Heart left ventricle (tissue), 16 donors: ENCODE results near the gene PTPRZ1. TPM values are rescaled to one million over a fixed set of nuclear protein-coding genes. Genes with fewer than 3 reads are reported as not detected.

ENCODE experiments used
- ATAC-seq, 4 donors: fragments of 200-7000 bp; cut with Tn5 transposase; one replicate each; pipeline ENCODE4 v1.9.1; 2020 to 2022; ENCODE audit warnings: moderate library complexity in 4 of 4, mild to moderate bottlenecking in 3 of 4, moderate number of reproducible peaks in 1 of 4
- DNase-seq, 5 donors: peaks; one replicate each; pipeline ENCODE4 v3.0.0-alpha.2; 2020
- H3K27ac ChIP-seq, 12 donors: fragments of 200-600 bp; sonication (generic) in 4 of 12; one replicate each; pipeline versions ENCODE4 v1.5.0 to v1.8.0; 2016 to 2022; ENCODE audit warnings: mild to moderate bottlenecking in 2 of 12
- H3K27me3 ChIP-seq, 9 donors: fragments of 200-600 bp; sonication (generic) in 2 of 9; one replicate each; pipeline versions ENCODE4 v1.5.1 to v1.8.0; 2016 to 2022; ENCODE audit warnings: mild to moderate bottlenecking in 3 of 9
- H3K36me3 ChIP-seq, 9 donors: fragments of 200-600 bp; sonication (generic) in 2 of 9; one replicate each; pipeline versions ENCODE4 v1.5.0 to v1.8.0; 2018 to 2022; ENCODE audit warnings: mild to moderate bottlenecking in 2 of 9
- H3K4me1 ChIP-seq, 12 donors: fragments of 200-600 bp; sonication (generic) in 4 of 12; one replicate each; pipeline versions ENCODE4 v1.5.0 to v1.8.0; 2016 to 2022; ENCODE audit warnings: mild to moderate bottlenecking in 3 of 12
- H3K4me3 ChIP-seq, 12 donors: fragments of 200-600 bp; sonication (generic) in 4 of 12; one replicate each; pipeline versions ENCODE4 v1.5.0 to v1.8.0; 2017 to 2022; ENCODE audit warnings: mild to moderate bottlenecking in 9 of 12, moderate library complexity in 4 of 12
- H3K9me3 ChIP-seq, 12 donors: fragments of 200-600 bp; sonication (generic) in 4 of 12; one replicate each; pipeline versions ENCODE4 v1.5.0 to v1.8.0; 2016 to 2022; ENCODE audit warnings: mild to moderate bottlenecking in 1 of 12
- POLR2A ChIP-seq, 2 donors: fragments of 450-650 bp; IDR thresholded peaks; one replicate each; pipeline ENCODE4 v1.6.1; 2017; ENCODE audit warnings: antibody characterized with exemption in 2 of 2, mild to moderate bottlenecking in 2 of 2, moderate library complexity in 2 of 2
- WGBS, 4 donors: extraction: QIAGEN DNeasy Blood & Tissue Kit in 2 of 4; methylation state at CpG; one replicate each; pipeline versions ENCODE4 v1.1.5 to v1.1.7; 2013 to 2018; 5-methylcytosine and 5-hydroxymethylcytosine counted together
- intact Hi-C, 10 donors: fragments of 100-400 bp; cut with DNase I; formaldehyde crosslinking; loops; one replicate each; pipeline versions ENCODE4 v1.11.1 to v1.14.2; 2022
- polyA plus RNA-seq, 2 donors: library from polyadenylated mRNA; stranded (reverse); fragments of 200-250 nt; gene quantifications; one replicate each; pipeline ENCODE4 v1.2.3, GENCODE V29; 2013
- total RNA-seq, 9 donors: library from RNA; depleted of rRNA in 2 of 9; stranded (reverse); fragments of >200 nt in 2 of 9; fragmentation: NEBNext Ultra II Directional in 3 of 9; extraction: Animal tissue kit (Norgen Biotek cat#: 25700) in 3 of 9; gene quantifications; one replicate each; pipeline versions ENCODE4 v1.1.0 to v1.2.4, GENCODE V29; 2016 to 2023
- TF ChIP-seq, protein P1 (sequence below), 12 donors: fragments of 200-600 bp; sonication (generic) in 4 of 12; IDR thresholded peaks; one replicate each; pipeline versions ENCODE4 v1.5.0 to v1.8.0; 2018 to 2022; ENCODE audit warnings: antibody characterized with exemption in 12 of 12, mild to moderate bottlenecking in 5 of 12
- donor health status: ischemic (EF 13 %, LVEDD 7.1; RV severe dilation, severe dysfunction).
- donor health status: healthy with polysubstance abuse.
- donor health status: DM: no; HTN: yes; CAD: no.
- donor health status: DM: no; HTN: no; CAD: no.
- donor health status: ischemic (EF 25% LVEDD 6.9; RV normal size, moderate dysfunction).
- donor health status: ischemic (EF 25% LVEDD 5.7; RV mildly dilated, moderate dysfunction).
- donor health status: healthy.
- donor health status: DM: yes; HTN: yes; CAD: no.
- donor health status: ischemic (EF 35%, LVEDD 5.7; RV mildly dilated, moderate dysfunction).
- donor health status: nonischemic (EF 11% LVEDD 7.7; RV severe dilation, severe dysfunction).
- donor health status: DM: yes; HTN: yes; CAD: no.
- donor health status: PGD.
- donor health status: ischemic (EF 29% LVEDD 5.4; RV normal size, mild dysfunction).
- donor health status: nonischemic (EF 23%, LVEDD 6.1; RV moderate dilation, normal function).

PTPRZ1 gene
- total and polyA plus RNA-seq, 11 donors, result 0.27 to 4.8 (median 0.45) TPM

DNA sequence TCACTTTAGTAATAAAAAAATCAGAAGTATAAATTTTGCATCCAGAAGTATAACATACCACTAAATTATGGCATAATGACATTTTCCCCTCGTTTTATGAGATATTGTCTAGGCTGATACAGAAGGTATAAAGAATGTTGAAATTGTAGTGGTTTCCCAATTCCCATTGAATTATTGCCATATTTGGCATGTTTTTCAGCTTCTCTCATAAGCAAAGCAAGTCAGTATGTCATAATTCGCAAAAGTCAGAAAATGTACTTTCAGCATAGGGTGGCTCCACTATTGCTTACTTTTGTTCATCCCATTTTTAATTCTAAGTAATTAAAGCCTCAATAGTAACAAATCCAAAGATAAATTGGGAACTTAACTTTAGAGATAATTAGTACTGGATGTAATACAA is 19.7 kb upstream of the PTPRZ1 start:
- no peak overlapping the region for H3K27ac ChIP-seq
- WGBS, 4 donors, result 73 to 84% (median 77%) methylated on average over 2 of the region's 2 CpGs
- DNase-seq (no peak), ATAC-seq (no peak)
- no peaks in the 10 kb centered on the region for H3K36me3 ChIP-seq
- no peaks in the 10 kb centered on the region for H3K9me3 ChIP-seq
- intact Hi-C loops, result loop anchor here in 1 of 10 donors (5.0 kb wide), 1 partner anchor 196 kb away; no protein-coding TSS in a partner anchor
- no peaks in the 10 kb centered on the region for H3K27me3 ChIP-seq
- no peak overlapping the region for H3K4me3 ChIP-seq
- H3K4me1 ChIP-seq, result no peaks in the 10 kb centered on the region
- TF ChIP-seq, protein P1, sequence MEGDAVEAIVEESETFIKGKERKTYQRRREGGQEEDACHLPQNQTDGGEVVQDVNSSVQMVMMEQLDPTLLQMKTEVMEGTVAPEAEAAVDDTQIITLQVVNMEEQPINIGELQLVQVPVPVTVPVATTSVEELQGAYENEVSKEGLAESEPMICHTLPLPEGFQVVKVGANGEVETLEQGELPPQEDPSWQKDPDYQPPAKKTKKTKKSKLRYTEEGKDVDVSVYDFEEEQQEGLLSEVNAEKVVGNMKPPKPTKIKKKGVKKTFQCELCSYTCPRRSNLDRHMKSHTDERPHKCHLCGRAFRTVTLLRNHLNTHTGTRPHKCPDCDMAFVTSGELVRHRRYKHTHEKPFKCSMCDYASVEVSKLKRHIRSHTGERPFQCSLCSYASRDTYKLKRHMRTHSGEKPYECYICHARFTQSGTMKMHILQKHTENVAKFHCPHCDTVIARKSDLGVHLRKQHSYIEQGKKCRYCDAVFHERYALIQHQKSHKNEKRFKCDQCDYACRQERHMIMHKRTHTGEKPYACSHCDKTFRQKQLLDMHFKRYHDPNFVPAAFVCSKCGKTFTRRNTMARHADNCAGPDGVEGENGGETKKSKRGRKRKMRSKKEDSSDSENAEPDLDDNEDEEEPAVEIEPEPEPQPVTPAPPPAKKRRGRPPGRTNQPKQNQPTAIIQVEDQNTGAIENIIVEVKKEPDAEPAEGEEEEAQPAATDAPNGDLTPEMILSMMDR (IDR thresholded peaks at IDR 0.05), result no peak
- TF ChIP-seq POLR2A (IDR thresholded peaks at IDR 0.05), result no peak

DNA sequence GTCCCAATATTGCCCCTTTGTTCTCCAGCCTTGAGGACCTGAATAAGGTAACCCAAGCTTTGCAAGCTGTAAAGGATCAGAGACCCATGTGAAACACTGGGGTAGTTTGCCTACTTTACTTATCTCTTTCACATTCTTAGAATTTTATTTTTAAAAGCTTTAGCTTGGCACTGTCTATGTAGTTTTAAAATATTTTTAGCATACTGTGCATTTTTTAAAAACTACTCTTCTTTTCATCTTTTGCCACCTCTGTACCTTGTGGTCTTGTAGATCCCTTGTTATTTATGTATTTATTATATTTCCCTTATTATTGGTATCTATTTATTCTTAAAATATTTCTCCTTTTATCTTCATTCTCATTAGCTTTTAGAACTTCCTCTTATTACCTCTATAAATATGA is 12.0 kb upstream of the PTPRZ1 start:
- H3K9me3 ChIP-seq, result no peaks in the 10 kb centered on the region
- intact Hi-C loops, result no loop called here
- no peaks in the 10 kb centered on the region for H3K36me3 ChIP-seq
- ATAC-seq (no peak), DNase-seq (no peak)
- H3K27me3 ChIP-seq, result no peaks in the 10 kb centered on the region
- no peak overlapping the region for H3K4me3 ChIP-seq
- no peaks in the 10 kb centered on the region for H3K4me1 ChIP-seq
- TF ChIP-seq, protein P1 (IDR thresholded peaks at IDR 0.05), result no peak
- TF ChIP-seq POLR2A (IDR thresholded peaks at IDR 0.05), result no peak
- no peak overlapping the region for H3K27ac ChIP-seq

DNA sequence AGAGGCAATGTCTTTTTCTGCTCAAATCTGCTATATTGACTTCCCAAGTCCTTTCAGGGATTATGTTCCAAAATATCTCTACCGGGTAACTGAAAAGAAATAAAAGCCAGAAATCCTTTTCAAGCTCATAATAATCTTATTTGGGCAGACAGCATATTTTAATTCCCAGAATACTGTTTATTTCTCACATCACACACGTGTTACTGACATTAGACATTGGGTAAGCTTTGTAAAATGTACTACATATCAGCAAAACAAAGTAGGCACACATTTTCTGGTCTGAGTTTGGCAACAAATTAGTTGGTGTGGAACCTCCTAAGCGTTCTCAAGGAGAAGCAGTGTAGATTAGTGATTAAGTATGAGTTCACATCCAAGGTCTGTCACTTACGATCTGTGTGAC is 10.4 kb upstream of the PTPRZ1 start:
- WGBS, 4 donors, result 60 to 63% (median 61%) methylated on average over 4 of the region's 4 CpGs

DNA sequence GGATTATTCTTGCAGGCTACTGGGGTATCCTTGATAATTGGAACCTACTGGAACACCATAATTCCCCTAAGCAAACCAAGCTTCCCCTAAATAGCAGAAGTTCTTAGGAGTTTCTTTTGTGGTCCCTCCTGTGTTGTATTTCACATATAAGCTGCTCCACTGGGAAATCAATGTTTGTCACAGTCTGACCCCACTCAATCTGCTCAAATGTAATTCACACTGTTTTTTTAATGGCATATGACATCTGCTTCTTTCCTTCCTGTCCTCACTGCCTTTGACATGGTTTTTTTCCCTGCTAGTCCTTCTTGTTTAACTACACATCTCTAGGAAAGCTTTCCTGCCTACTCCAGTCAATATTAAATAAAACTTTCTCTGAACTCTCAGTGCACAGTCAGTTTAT is 1.8 kb upstream of the PTPRZ1 start:
- H3K4me1 ChIP-seq, result peaks cover 0 to 15% (median 0%) of the 10 kb centered on the region in 12 donors
- no peak overlapping the region for H3K27ac ChIP-seq
- H3K36me3 ChIP-seq, result no peaks in the 10 kb centered on the region
- peaks cover 6 to 53% (median 21%) of the 10 kb centered on the region in 9 donors for H3K27me3 ChIP-seq
- no peak for DNase-seq
- H3K4me3 ChIP-seq, result no peak overlapping the region
- no peak for ATAC-seq
- intact Hi-C loops, result no loop called here
- H3K9me3 ChIP-seq, result no peaks in the 10 kb centered on the region
- TF ChIP-seq POLR2A (IDR thresholded peaks at IDR 0.05), result no peak
- TF ChIP-seq, protein P1 (IDR thresholded peaks at IDR 0.05), result no peak

More for the DNA sequence above, 10.4 kb upstream of the PTPRZ1 start:
- DNase-seq (no peak), ATAC-seq (no peak)
- peaks cover 0 to 4% (median 0%) of the 10 kb centered on the region in 9 donors for H3K27me3 ChIP-seq
- no peak overlapping the region for H3K27ac ChIP-seq
- H3K9me3 ChIP-seq, result no peaks in the 10 kb centered on the region
- intact Hi-C loops, result no loop called here
- H3K36me3 ChIP-seq, result no peaks in the 10 kb centered on the region
- no peak overlapping the region for H3K4me3 ChIP-seq
- no peak for TF ChIP-seq POLR2A (IDR thresholded peaks at IDR 0.05)
- TF ChIP-seq, protein P1 (IDR thresholded peaks at IDR 0.05), result no peak
- H3K4me1 ChIP-seq, result no peaks in the 10 kb centered on the region
